ENCODE data around the gene PEAR1. TPM values are rescaled to one million over a fixed set of nuclear protein-coding genes. Genes with fewer than 3 reads are reported as not detected.

The PEAR1 gene
- total RNA-seq, 3 donors from 2014 or later (not counting 1 experiment from before 2014, with no cell fraction given) = 0.52 to 1.4 (median 0.80) TPM

DNA sequence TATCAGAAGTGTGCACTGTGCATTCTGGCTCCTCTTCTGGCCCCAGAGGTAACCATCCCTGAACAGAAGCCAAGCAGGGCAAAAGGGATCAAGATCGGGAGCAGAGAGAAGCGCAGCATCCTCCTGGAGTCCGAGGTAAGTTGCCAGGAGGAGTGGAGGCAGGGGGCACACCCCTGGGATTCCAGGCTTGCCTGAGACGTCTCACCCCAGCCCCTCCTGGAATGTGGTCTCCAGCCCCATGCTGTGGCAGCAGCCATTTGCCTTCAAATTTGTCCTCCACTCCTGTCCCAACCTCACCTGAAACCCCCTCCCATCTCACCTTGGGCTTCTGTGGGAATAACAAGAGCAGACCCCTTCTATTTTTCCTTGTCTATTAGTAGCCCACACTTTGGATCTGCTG, 37.0 kb downstream of the PEAR1 start:
- TF ChIP-seq, protein P1, sequence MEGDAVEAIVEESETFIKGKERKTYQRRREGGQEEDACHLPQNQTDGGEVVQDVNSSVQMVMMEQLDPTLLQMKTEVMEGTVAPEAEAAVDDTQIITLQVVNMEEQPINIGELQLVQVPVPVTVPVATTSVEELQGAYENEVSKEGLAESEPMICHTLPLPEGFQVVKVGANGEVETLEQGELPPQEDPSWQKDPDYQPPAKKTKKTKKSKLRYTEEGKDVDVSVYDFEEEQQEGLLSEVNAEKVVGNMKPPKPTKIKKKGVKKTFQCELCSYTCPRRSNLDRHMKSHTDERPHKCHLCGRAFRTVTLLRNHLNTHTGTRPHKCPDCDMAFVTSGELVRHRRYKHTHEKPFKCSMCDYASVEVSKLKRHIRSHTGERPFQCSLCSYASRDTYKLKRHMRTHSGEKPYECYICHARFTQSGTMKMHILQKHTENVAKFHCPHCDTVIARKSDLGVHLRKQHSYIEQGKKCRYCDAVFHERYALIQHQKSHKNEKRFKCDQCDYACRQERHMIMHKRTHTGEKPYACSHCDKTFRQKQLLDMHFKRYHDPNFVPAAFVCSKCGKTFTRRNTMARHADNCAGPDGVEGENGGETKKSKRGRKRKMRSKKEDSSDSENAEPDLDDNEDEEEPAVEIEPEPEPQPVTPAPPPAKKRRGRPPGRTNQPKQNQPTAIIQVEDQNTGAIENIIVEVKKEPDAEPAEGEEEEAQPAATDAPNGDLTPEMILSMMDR (IDR thresholded peaks at IDR 0.05) = no peak
- intact Hi-C loops (cut with micrococcal nuclease) = no loop called here
- H3K9me3 ChIP-seq (ENCODE audit: control insufficient read depth, insufficient read depth, low read length) = no peaks in the 10 kb centered on the region
- no peak overlapping the region for H3K27ac ChIP-seq (ENCODE audit: low read length)
- no peak overlapping the region for H3K27ac Mint-ChIP-seq
- H3K27me3 Mint-ChIP-seq (ENCODE audit: low read depth in 2 of 2) = peaks cover 53 to 63% of the 10 kb centered on the region in 2 donors
- peaks cover 8% of the 10 kb centered on the region for H3K4me1 ChIP-seq (ENCODE audit: control insufficient read depth, insufficient read depth, low read length)
- peaks cover 12% of the 10 kb centered on the region for H3K27me3 ChIP-seq (ENCODE audit: control insufficient read depth, insufficient read depth, low read length)
- H3K4me3 ChIP-seq (ENCODE audit: low read length) = no peak overlapping the region
- DNase-seq = no peak
- no peak overlapping the region for H3K4me3 Mint-ChIP-seq
- H3K4me1 Mint-ChIP-seq = peaks cover 5 to 16% of the 10 kb centered on the region in 2 donors
- H3K36me3 ChIP-seq (ENCODE audit: control insufficient read depth, insufficient read depth, low read length) = no peaks in the 10 kb centered on the region
- no peak for ATAC-seq
- 82% methylated on average over 4 of the region's 4 CpGs for WGBS (ENCODE audit: insufficient coverage)
- H3K9me3 Mint-ChIP-seq = no peaks in the 10 kb centered on the region
- H3K36me3 Mint-ChIP-seq = no peaks in the 10 kb centered on the region

DNA sequence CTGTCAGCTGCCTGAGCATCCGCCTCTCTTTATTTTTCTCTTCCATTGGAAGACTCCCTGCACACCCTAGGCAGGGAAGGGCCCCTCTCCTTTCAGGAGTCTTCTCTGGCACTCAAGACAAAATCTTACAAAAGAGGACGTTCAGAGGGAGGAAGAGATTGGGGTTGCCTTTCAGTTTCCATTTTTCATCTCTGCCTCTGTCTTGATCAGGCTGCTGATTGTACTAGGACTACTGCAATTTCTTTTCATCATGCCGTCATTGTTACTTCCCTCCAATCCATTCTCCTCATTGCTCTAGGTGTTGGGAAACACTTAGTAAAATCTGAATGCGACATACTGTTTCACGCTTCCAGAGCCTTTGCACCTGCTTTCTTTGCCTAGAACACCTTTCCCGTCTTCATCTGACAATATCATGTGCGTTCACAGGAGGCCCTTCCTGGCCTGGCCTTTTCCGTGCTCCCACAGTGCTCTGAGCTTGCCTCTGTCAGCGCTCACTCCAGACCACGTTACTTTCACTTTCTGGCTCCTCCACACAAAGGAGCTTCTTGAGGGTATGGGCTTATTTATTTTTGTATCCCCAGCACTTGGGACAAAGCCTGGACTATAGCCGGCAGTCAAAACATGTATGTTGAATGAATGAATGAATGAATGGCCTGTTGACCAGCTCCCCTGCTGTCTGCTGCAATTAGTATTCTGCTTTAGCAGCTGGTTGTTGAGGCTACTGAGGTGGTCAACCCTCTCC, 37.9 kb downstream of the PEAR1 start:
- TF ChIP-seq, protein P1 (IDR thresholded peaks at IDR 0.05) = no peak
- Mint-ChIP-seq H3K27me3 (ENCODE audit: low read depth in 2 of 2) (peaks cover 49 to 54% of the 10 kb centered on the region in 2 donors), H3K4me1 (peaks cover 5 to 16% of the 10 kb centered on the region in 2 donors), H3K27ac (no peak overlapping the region), H3K4me3 (no peak overlapping the region), H3K9me3 (no peaks in the 10 kb centered on the region), H3K36me3 (no peaks in the 10 kb centered on the region)
- Histone ChIP-seq H3K27me3 (ENCODE audit: control insufficient read depth, insufficient read depth, low read length) (peaks cover 10% of the 10 kb centered on the region), H3K9me3 (ENCODE audit: control insufficient read depth, insufficient read depth, low read length) (no peaks in the 10 kb centered on the region), H3K4me3 (ENCODE audit: low read length) (no peak overlapping the region), H3K36me3 (ENCODE audit: control insufficient read depth, insufficient read depth, low read length) (no peaks in the 10 kb centered on the region), H3K27ac (ENCODE audit: low read length) (no peak overlapping the region), H3K4me1 (ENCODE audit: control insufficient read depth, insufficient read depth, low read length) (peaks cover 8% of the 10 kb centered on the region)
- 58% methylated on average over 10 of the region's 11 CpGs for WGBS (ENCODE audit: insufficient coverage)
- ATAC-seq = no peak
- intact Hi-C loops (cut with micrococcal nuclease) = no loop called here
- no peak for DNase-seq

DNA sequence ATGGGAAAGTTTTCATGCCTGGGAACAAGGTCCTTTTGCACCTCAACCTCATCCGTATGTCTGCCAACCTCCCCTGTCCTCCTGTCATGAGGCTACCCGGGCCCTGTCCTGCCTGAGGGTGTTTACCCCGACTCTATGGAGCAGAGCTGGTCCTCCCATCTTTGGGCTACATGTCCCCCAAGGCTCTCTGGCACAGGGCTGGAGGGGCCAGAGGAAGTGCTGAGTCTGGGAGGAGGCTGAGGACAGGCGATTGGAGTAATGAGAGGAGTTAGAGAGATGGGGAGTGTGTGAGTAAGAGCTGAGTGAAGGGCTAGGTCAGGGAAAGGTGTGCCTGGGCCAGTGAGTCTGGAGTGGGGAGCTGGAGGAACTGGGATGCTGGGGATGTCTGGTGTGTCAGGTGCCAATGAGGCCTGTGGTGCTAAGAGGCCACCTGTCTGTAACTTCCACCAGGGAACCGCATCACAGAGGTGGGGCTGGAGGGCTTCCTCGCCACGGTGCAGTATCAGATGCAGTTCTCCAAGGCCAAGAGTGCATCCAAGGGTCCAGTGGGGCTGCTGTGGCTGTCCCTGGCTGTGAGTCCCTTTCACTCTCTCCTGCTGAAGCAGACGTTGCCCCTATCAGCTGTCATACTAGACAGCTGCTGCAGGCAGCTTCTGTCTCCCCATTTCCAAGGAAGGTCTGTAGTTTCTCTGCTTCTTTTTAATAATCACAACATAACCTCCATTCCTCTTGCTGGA, 38.6 kb downstream of the PEAR1 start:
- H3K27me3 ChIP-seq (ENCODE audit: control insufficient read depth, insufficient read depth, low read length) = peaks cover 7% of the 10 kb centered on the region

More for the DNA sequence above, 38.6 kb downstream of the PEAR1 start:
- no peaks in the 10 kb centered on the region for H3K9me3 ChIP-seq (ENCODE audit: control insufficient read depth, insufficient read depth, low read length)
- WGBS (ENCODE audit: insufficient coverage) = 69% methylated on average over 8 of the region's 8 CpGs
- H3K36me3 ChIP-seq (ENCODE audit: control insufficient read depth, insufficient read depth, low read length) = no peaks in the 10 kb centered on the region
- H3K4me1 ChIP-seq (ENCODE audit: control insufficient read depth, insufficient read depth, low read length) = peaks cover 8% of the 10 kb centered on the region
- peaks cover 43 to 47% of the 10 kb centered on the region in 2 donors for H3K27me3 Mint-ChIP-seq (ENCODE audit: low read depth in 2 of 2)
- DNase-seq = no peak
- H3K27ac ChIP-seq (ENCODE audit: low read length) = no peak overlapping the region
- TF ChIP-seq, protein P1 (IDR thresholded peaks at IDR 0.05) = no peak
- H3K4me3 Mint-ChIP-seq = no peak overlapping the region
- no peak for ATAC-seq
- H3K4me1 Mint-ChIP-seq = peaks cover 5 to 16% of the 10 kb centered on the region in 2 donors
- H3K36me3 Mint-ChIP-seq = no peaks in the 10 kb centered on the region
- intact Hi-C loops (cut with micrococcal nuclease) = no loop called here
- no peaks in the 10 kb centered on the region for H3K9me3 Mint-ChIP-seq
- no peak overlapping the region for H3K4me3 ChIP-seq (ENCODE audit: low read length)
- H3K27ac Mint-ChIP-seq = no peak overlapping the region
